ENCODE results near the gene SLC2A8. TPM values are rescaled to one million over a fixed set of nuclear protein-coding genes. Genes with fewer than 3 reads are reported as not detected.

SLC2A8 gene
- total RNA-seq, 6 donors from 2014 or later = 7.0 to 27.4 (median 20.2) TPM

- Histone ChIP-seq H3K36me3 (no peaks in the 10 kb centered on the region), H3K27ac (no peak overlapping the region), H3K4me1 (no peaks in the 10 kb centered on the region), H3K9me3 (no peaks in the 10 kb centered on the region), H3K27me3 (no peaks in the 10 kb centered on the region), H3K4me3 (no peak overlapping the region)
- TF ChIP-seq EP300 (IDR thresholded peaks at IDR 0.05) (no peak), POLR2AphosphoS5 (IDR thresholded peaks at IDR 0.05) (no peak), POLR2A (IDR thresholded peaks at IDR 0.05) (no peak), CTCF (IDR thresholded peaks at IDR 0.05) (no peak)
- peak in 1 of 2 donors; percentile 1 for DNase-seq
- 74 to 78% methylated on average over 4 of the region's 4 CpGs for WGBS, 2 donors
- ATAC-seq (ENCODE audit: low FRiP score in 2 of 2) = no peak
Observed at GRCh38 chr9:127351182-127352166, 45.5 kb upstream of the SLC2A8 start.

DNA sequence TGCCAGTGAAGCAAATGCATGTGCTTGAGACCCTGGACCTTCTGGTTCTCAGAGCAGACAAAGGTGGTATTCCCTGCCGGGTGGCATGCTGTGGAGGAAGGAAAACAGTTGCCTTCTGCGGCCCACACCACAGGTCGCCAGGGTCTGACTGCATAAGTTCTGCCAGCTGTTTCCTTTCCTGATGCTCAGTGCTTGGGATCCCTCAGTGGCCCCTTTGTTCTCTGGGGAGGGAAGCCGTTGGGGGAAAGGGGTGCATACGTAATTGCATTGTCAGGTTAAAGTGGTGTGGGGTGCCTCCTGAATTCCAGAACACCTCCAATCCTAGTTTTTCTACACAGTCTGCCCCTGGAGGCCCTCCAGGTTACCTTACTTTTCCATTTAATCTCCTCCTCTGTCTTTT lies 43.1 kb upstream of the SLC2A8 start:
- DNase-seq (peak in 1 of 2 donors; percentile 6), ATAC-seq (ENCODE audit: low FRiP score in 2 of 2) (no peak)
- Histone ChIP-seq H3K9me3 (no peaks in the 10 kb centered on the region), H3K27me3 (no peaks in the 10 kb centered on the region), H3K36me3 (peaks cover 0 to 9% (median 3%) of the 10 kb centered on the region in 4 donors), H3K4me1 (no peaks in the 10 kb centered on the region), H3K27ac (no peak overlapping the region), H3K4me3 (no peak overlapping the region)
- no peak for TF ChIP-seq POLR2A (IDR thresholded peaks at IDR 0.05)
- no peak for TF ChIP-seq CTCF (IDR thresholded peaks at IDR 0.05)
- no peak for TF ChIP-seq POLR2AphosphoS5 (IDR thresholded peaks at IDR 0.05)
- no peak for TF ChIP-seq EP300 (IDR thresholded peaks at IDR 0.05)
- WGBS, 2 donors = 58 to 67% methylated on average over 2 to 5 of the region's 5 CpGs

DNA sequence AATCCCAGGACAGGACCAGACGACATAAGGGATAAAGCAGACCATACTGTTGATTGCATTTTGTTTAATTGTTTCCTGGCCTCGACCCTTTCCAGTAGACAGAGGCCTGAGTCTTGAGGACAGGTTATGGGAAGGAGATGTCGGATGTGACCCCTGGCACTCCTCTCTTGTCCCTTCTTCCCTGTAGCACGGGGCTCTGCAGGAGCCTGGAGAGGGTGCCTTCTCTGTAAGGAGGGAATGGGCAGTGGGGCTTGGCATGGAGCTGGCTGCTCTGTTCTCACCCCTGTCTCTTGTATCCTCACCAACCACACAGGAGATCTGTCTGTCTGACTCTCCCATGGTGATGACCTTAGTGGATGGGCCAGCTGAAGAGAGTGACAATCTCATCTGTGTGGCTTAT lies 40.1 kb upstream of the SLC2A8 start:
- peaks cover 0 to 9% (median 3%) of the 10 kb centered on the region in 4 donors for H3K36me3 ChIP-seq
- whole genome bisulfite sequencing, 2 donors = 79 to 88% methylated on average over 4 of the region's 4 CpGs
- no peaks in the 10 kb centered on the region for H3K9me3 ChIP-seq
- ATAC-seq (ENCODE audit: low FRiP score in 2 of 2) = no peak
- no peak overlapping the region for H3K27ac ChIP-seq
- TF ChIP-seq CTCF (IDR thresholded peaks at IDR 0.05) = no peak
- no peak for TF ChIP-seq POLR2A (IDR thresholded peaks at IDR 0.05)
- no peak for TF ChIP-seq EP300 (IDR thresholded peaks at IDR 0.05)
- TF ChIP-seq POLR2AphosphoS5 (IDR thresholded peaks at IDR 0.05) = no peak
- peaks cover 0 to 7% (median 0%) of the 10 kb centered on the region in 4 donors for H3K4me1 ChIP-seq
- DNase-seq = no peak
- H3K27me3 ChIP-seq = no peaks in the 10 kb centered on the region
- no peak overlapping the region for H3K4me3 ChIP-seq

DNA sequence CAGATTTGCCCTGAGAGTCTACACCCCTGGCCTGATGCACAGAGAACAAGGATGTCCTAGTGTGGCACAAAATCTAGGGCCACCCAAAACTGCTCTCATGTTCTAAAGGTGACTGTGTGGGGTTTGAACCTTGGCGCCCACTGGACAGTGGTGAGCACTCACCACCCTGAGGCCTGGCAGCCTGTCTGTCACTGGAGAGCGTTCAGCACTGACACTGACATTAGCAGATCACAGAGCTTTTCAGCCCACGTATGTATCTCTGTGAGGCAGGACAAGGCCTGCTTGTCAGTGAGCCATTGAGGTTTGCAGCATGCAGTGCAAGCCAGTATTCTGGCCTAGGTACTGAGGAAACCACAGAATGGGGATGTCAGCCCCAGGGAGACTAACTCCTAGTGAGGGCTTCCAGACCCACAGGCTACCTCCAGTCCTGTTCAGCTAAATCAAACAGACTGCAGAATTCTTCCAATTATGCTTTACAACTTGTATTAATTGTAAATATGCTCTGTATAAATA lies 38.9 kb upstream of the SLC2A8 start:
- DNase-seq (no peak), ATAC-seq (ENCODE audit: low FRiP score in 2 of 2) (no peak)
- Histone ChIP-seq H3K27me3 (no peaks in the 10 kb centered on the region), H3K4me3 (no peak overlapping the region), H3K9me3 (no peaks in the 10 kb centered on the region), H3K36me3 (peaks cover 0 to 9% (median 3%) of the 10 kb centered on the region in 4 donors), H3K27ac (no peak overlapping the region), H3K4me1 (peaks cover 0 to 7% (median 0%) of the 10 kb centered on the region in 4 donors)
- no peak for TF ChIP-seq EP300 (IDR thresholded peaks at IDR 0.05)
- TF ChIP-seq POLR2A (IDR thresholded peaks at IDR 0.05) = no peak
- TF ChIP-seq CTCF (IDR thresholded peaks at IDR 0.05) = no peak
- no peak for TF ChIP-seq POLR2AphosphoS5 (IDR thresholded peaks at IDR 0.05)
- WGBS, 2 donors = 94 to 96% methylated on average over 3 of the region's 3 CpGs
